Activated T-cell treated with anti-CD3 and anti-CD28 coated beads, Interleukin-2, amount 50 U/mL, for 4 hours (primary cell): ENCODE data around the gene CTNND2. TPM values are rescaled to one million over a fixed set of nuclear protein-coding genes. Genes with fewer than 3 reads are reported as not detected.

Experiments used
- ATAC-seq, 2 donors: fragments of 200-7000 bp; cut with Tn5 transposase; one replicate each; pipeline ENCODE4 v1.10.0; 2021
- DNase-seq: peaks from one replicate; pipeline ENCODE4 v3.0.0-alpha.2; 2020
- H3K27me3 Mint-ChIP-seq: one replicate; pipeline ENCODE4 v1.8.0; 2021; ENCODE audit warnings: low read depth, mixed read lengths
- H3K36me3 Mint-ChIP-seq: one replicate; pipeline ENCODE4 v1.8.0; 2022; ENCODE audit warnings: mixed read lengths; ENCODE audit not compliant: insufficient read depth
- H3K4me1 Mint-ChIP-seq: one replicate; pipeline ENCODE4 v1.8.0; 2021; ENCODE audit warnings: low read depth, mixed read lengths
- H3K4me3 Mint-ChIP-seq: one replicate; pipeline ENCODE4 v1.8.0; 2021; ENCODE audit warnings: mild to moderate bottlenecking, moderate library complexity, mixed read lengths
- H3K9me3 Mint-ChIP-seq: one replicate; pipeline ENCODE4 v1.8.0; 2021; ENCODE audit warnings: mixed read lengths
- total RNA-seq, 3 donors: library from RNA; stranded (reverse); gene quantifications; one replicate each; pipeline ENCODE4 v1.2.1, GENCODE V29; 2021

The CTNND2 gene
- total RNA-seq, 3 donors from 2014 or later: not detected

GRCh38 chr5:11293523-11293922 is 610.7 kb downstream of the CTNND2 start:
- Mint-ChIP-seq H3K4me3 (no peak overlapping the region), H3K4me1 (no peaks in the 10 kb centered on the region), H3K36me3 (no peaks in the 10 kb centered on the region), H3K9me3 (no peaks in the 10 kb centered on the region), H3K27me3 (peaks cover 5% of the 10 kb centered on the region)
- DNase-seq (no peak), ATAC-seq (no peak)

GRCh38 chr5:11292648-11293356 is 611.4 kb downstream of the CTNND2 start:
- H3K36me3 Mint-ChIP-seq: no peaks in the 10 kb centered on the region
- H3K27me3 Mint-ChIP-seq: peaks cover 5% of the 10 kb centered on the region
- ATAC-seq (no peak), DNase-seq (no peak)
- no peaks in the 10 kb centered on the region for H3K9me3 Mint-ChIP-seq
- no peaks in the 10 kb centered on the region for H3K4me1 Mint-ChIP-seq
- H3K4me3 Mint-ChIP-seq: no peak overlapping the region

DNA sequence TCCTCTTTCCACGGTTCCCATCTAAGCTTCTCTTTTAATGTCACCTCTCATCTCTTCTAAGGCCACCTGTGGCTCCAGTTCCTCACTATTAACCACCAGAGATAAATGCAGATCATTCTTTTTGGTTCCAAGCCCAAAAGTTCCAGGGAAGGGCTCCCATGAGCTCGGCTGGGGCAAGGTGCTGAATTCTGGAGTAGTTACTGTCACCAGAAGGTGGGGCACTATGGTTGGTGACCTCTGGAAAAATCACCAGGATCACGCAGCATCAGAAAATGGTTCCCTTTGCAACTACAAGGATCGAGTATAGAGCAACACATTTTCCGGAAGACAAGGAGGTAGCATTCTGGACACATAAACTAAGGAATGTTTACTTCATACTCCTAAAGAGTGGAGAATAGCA is 614.5 kb downstream of the CTNND2 start:
- Mint-ChIP-seq H3K27me3 (peaks cover 16% of the 10 kb centered on the region), H3K36me3 (no peaks in the 10 kb centered on the region), H3K4me3 (no peak overlapping the region), H3K9me3 (no peaks in the 10 kb centered on the region), H3K4me1 (no peaks in the 10 kb centered on the region)
- no peak for DNase-seq
- ATAC-seq: no peak

GRCh38 chr5:11289208-11289607 is 615.0 kb downstream of the CTNND2 start:
- DNase-seq (no peak), ATAC-seq (no peak)
- Mint-ChIP-seq H3K4me1 (no peaks in the 10 kb centered on the region), H3K9me3 (no peaks in the 10 kb centered on the region), H3K36me3 (no peaks in the 10 kb centered on the region), H3K27me3 (peaks cover 17% of the 10 kb centered on the region), H3K4me3 (no peak overlapping the region)

- DNase-seq (no peak), ATAC-seq (no peak)
- no peak overlapping the region for H3K4me3 Mint-ChIP-seq
- no peaks in the 10 kb centered on the region for H3K36me3 Mint-ChIP-seq
- no peaks in the 10 kb centered on the region for H3K4me1 Mint-ChIP-seq
- H3K27me3 Mint-ChIP-seq: peaks cover 16% of the 10 kb centered on the region
- H3K9me3 Mint-ChIP-seq: peaks cover 3% of the 10 kb centered on the region
Measured at GRCh38 chr5:11281842-11282241, 622.4 kb downstream of the CTNND2 start.

DNA sequence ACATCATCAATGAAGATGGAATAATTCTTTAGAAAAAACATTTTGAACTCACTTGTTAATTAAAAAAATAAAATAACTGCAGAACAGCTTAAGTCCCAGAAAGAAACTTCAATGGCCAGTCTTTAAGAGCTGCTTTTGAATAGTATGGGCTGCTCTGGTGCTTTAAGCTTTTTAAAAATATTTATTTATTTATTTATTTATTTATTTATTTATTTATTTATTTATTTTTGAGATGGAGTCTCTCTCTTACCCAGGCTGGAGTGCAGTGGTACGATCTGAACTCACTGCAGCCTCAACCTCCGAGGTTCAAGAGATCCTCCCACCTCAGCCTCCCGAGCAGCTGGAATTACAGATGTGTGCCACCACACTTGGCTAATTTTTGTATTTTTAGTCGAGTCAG is 626.9 kb downstream of the CTNND2 start:
- H3K4me3 Mint-ChIP-seq: no peak overlapping the region
- H3K4me1 Mint-ChIP-seq: no peaks in the 10 kb centered on the region
- DNase-seq (no peak), ATAC-seq (no peak)
- H3K36me3 Mint-ChIP-seq: no peaks in the 10 kb centered on the region
- H3K27me3 Mint-ChIP-seq: peaks cover 5% of the 10 kb centered on the region
- peaks cover 3% of the 10 kb centered on the region for H3K9me3 Mint-ChIP-seq

- ATAC-seq (no peak), DNase-seq (no peak)
- Mint-ChIP-seq H3K27me3 (peaks cover 5% of the 10 kb centered on the region), H3K4me1 (no peaks in the 10 kb centered on the region), H3K36me3 (no peaks in the 10 kb centered on the region), H3K4me3 (no peak overlapping the region), H3K9me3 (no peaks in the 10 kb centered on the region)
Measured at GRCh38 chr5:11273180-11273903, 630.9 kb downstream of the CTNND2 start.

DNA sequence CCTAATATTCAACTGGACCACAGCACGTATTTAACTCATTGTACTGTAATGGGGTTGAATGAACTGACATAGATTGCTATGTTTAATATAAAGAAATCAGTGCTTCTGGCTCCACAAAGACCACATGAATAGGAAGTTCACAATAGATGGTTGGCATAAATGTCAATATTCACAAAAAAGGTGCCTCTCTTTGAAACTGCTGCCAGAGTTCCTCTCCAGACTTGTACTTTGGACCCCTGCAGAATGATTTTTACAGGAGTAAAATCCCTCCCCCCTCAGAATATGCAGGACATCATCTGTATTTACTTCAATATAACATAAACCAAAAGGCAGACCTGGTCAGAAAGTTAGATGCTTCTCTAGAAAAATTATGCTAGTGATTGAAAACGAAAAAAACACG is 634.7 kb downstream of the CTNND2 start:
- peaks cover 1% of the 10 kb centered on the region for H3K27me3 Mint-ChIP-seq
- ATAC-seq: no peak
- H3K36me3 Mint-ChIP-seq: no peaks in the 10 kb centered on the region
- no peaks in the 10 kb centered on the region for H3K4me1 Mint-ChIP-seq
- DNase-seq: no peak
- H3K4me3 Mint-ChIP-seq: no peak overlapping the region
- no peaks in the 10 kb centered on the region for H3K9me3 Mint-ChIP-seq

DNA sequence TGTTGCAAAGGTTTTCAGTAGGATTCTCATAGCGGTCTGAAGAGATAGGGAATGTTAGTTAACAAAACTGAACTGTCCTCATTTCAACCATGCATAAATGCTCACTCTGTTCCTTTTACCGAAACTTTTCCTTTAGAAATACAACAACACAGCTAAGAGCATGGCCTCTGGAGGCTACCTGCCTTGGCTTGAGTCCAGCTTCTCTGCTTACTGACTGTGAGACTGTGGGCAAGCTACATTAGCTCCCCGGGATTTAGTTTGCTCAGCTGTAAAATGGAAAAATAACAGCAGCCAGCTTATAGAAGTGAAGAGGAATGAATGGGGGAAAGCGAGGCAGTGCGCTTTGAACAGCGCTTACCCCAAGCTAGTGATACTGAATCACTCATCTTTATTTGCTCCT is 635.4 kb downstream of the CTNND2 start:
- DNase-seq (no peak), ATAC-seq (no peak)
- H3K36me3 Mint-ChIP-seq: no peaks in the 10 kb centered on the region
- peaks cover 1% of the 10 kb centered on the region for H3K27me3 Mint-ChIP-seq
- no peaks in the 10 kb centered on the region for H3K9me3 Mint-ChIP-seq
- H3K4me3 Mint-ChIP-seq: no peak overlapping the region
- no peaks in the 10 kb centered on the region for H3K4me1 Mint-ChIP-seq

DNA sequence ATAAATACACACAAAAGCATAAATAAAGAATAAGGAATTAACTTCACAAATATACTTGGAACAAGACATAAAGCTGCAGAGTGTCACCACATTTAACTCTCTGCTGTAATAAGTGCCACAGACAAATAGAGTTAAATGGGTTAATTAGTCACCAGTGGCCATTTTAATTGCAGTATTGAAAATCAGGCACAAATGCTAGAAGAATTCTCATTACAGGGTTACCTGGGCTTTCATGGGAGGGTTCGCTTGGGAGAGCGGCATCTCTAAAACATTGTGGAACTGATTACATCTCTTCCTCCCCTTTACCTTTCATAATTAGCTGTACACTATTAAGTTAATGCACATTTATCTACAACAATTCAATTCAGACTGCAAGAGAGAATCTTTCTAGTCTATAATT is 637.9 kb downstream of the CTNND2 start:
- H3K36me3 Mint-ChIP-seq: no peaks in the 10 kb centered on the region

DNA sequence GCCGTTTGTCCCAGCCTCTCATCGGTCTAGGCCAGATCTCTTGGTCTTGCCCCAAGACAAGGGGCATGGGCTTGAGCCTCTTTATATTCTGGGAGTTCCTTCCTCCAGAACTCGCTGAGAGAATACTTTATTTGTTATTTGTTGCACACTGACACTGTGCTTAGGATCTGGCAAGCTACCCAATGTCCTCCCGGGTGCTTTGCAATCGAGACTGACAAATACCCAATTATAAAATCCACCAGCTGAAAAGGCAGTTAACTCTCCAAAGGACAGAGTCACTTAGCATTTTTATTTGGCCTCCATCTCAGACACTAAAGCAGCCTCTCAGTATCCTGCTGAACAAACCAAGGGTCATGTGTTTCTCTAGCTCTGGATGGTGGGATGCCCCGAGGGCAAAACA is 643.0 kb downstream of the CTNND2 start:
- ATAC-seq: no peak

More for the DNA sequence above, 637.9 kb downstream of the CTNND2 start:
- DNase-seq: no peak
- no peak for ATAC-seq
- H3K4me1 Mint-ChIP-seq: no peaks in the 10 kb centered on the region
- H3K4me3 Mint-ChIP-seq: no peak overlapping the region
- H3K9me3 Mint-ChIP-seq: no peaks in the 10 kb centered on the region
- no peaks in the 10 kb centered on the region for H3K27me3 Mint-ChIP-seq

DNA sequence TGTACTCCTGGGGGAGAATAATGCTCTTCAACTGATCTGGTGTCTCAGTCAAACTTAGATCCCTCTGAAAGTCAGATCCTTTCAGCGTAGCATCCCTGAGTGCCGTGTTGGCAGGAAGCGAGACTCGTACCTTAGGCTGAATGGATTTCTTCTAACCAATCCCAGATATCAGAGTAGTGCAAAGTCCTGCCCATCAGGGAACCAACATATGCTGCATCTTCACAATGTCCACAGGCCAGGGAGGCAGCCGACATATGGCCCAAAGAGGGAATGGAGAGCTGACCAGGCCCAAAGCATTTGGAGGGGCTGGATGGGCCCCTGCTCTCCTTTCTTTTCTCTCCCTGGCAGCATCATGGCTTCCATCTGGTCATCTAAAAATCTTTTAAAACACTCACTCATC is 646.2 kb downstream of the CTNND2 start:
- no peaks in the 10 kb centered on the region for H3K36me3 Mint-ChIP-seq
- DNase-seq: no peak
- H3K4me3 Mint-ChIP-seq: no peak overlapping the region
- ATAC-seq: no peak
- no peaks in the 10 kb centered on the region for H3K4me1 Mint-ChIP-seq
- no peaks in the 10 kb centered on the region for H3K9me3 Mint-ChIP-seq
- H3K27me3 Mint-ChIP-seq: no peaks in the 10 kb centered on the region

More for the DNA sequence above, 643.0 kb downstream of the CTNND2 start:
- DNase-seq: no peak
- no peaks in the 10 kb centered on the region for H3K36me3 Mint-ChIP-seq
- no peaks in the 10 kb centered on the region for H3K27me3 Mint-ChIP-seq
- H3K4me1 Mint-ChIP-seq: no peaks in the 10 kb centered on the region
- H3K4me3 Mint-ChIP-seq: no peak overlapping the region
- H3K9me3 Mint-ChIP-seq: no peaks in the 10 kb centered on the region

- DNase-seq: no peak
- H3K36me3 Mint-ChIP-seq: no peaks in the 10 kb centered on the region
- H3K4me1 Mint-ChIP-seq: no peaks in the 10 kb centered on the region
- no peak for ATAC-seq
- H3K4me3 Mint-ChIP-seq: no peak overlapping the region
- no peaks in the 10 kb centered on the region for H3K9me3 Mint-ChIP-seq
- peaks cover 3% of the 10 kb centered on the region for H3K27me3 Mint-ChIP-seq
Measured at GRCh38 chr5:11252523-11252922, 651.7 kb downstream of the CTNND2 start.

- no peaks in the 10 kb centered on the region for H3K9me3 Mint-ChIP-seq
- DNase-seq (no peak), ATAC-seq (no peak)
- H3K27me3 Mint-ChIP-seq: peaks cover 3% of the 10 kb centered on the region
- no peak overlapping the region for H3K4me3 Mint-ChIP-seq
- no peaks in the 10 kb centered on the region for H3K36me3 Mint-ChIP-seq
- no peaks in the 10 kb centered on the region for H3K4me1 Mint-ChIP-seq
Measured at GRCh38 chr5:11252075-11252474, 652.2 kb downstream of the CTNND2 start.

DNA sequence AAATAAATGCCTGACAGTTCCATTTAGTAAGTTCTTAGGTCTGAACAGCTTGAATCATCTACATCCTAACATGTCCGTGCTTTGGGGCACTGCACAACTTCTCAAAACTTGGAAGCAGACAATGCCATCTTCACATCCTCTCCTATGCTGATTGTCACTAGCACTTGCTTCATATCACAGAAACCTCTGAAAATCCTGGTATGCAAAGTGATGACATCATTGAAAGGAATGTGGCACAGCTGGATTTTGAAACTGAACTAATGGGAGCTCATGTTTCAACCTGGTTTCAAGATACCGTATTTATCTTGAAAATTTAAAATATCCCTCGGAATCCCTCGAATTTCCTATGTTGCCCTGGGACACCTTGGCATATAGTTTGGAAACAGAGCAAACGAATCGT is 653.0 kb downstream of the CTNND2 start:
- H3K9me3 Mint-ChIP-seq: no peaks in the 10 kb centered on the region
- no peaks in the 10 kb centered on the region for H3K4me1 Mint-ChIP-seq
- H3K27me3 Mint-ChIP-seq: peaks cover 3% of the 10 kb centered on the region
- ATAC-seq (no peak), DNase-seq (no peak)
- no peak overlapping the region for H3K4me3 Mint-ChIP-seq
- no peaks in the 10 kb centered on the region for H3K36me3 Mint-ChIP-seq
